CD4-positive, CD25-positive, alpha-beta regulatory T cell (primary cell): Measurements from ENCODE around the gene AMPH. TPM values are rescaled to one million over a fixed set of nuclear protein-coding genes. Genes with fewer than 3 reads are reported as not detected.
"Not testable (repeated sequence)": the region's sequence is repeated elsewhere in the genome, so short reads cannot be mapped to it uniquely, and the experiment has no call there.

Experiments used
- ATAC-seq, 2 donors: fragments of 150-1000 bp; cut with Tn5 transposase; one replicate each; pipeline ENCODE4 v1.10.0; 2021; ENCODE audit warnings: low read depth in 2 of 2, moderate number of reproducible peaks in 2 of 2, moderate library complexity in 1 of 2
- DNase-seq, 3 donors: peaks; one replicate each; pipeline versions ENCODE4 v3.0.0 to v3.0.0-alpha.2; 2012 to 2022; ENCODE audit warnings: mixed read lengths in 1 of 3
- H3K27ac ChIP-seq: one replicate; pipeline ENCODE4 v1.7.0; 2013; ENCODE audit warnings: mild to moderate bottlenecking, low read length; ENCODE audit not compliant: insufficient read depth, poor library complexity, severe bottlenecking
- H3K27me3 ChIP-seq: one replicate; pipeline ENCODE4 v1.7.0; 2013; ENCODE audit warnings: low read length; ENCODE audit not compliant: control insufficient read depth, insufficient read depth
- H3K36me3 ChIP-seq: one replicate; pipeline ENCODE4 v1.7.0; 2013; ENCODE audit warnings: mild to moderate bottlenecking, low read length, moderate library complexity; ENCODE audit not compliant: control insufficient read depth, insufficient read depth
- H3K4me1 ChIP-seq: 2 replicates; pipeline ENCODE4 v1.7.0; 2013; ENCODE audit warnings: mild to moderate bottlenecking, low read length; ENCODE audit not compliant: insufficient read depth, control insufficient read depth, poor library complexity, severe bottlenecking
- H3K4me3 ChIP-seq: one replicate; pipeline ENCODE4 v1.7.0; 2013; ENCODE audit warnings: low read depth, mild to moderate bottlenecking, low read length, moderate library complexity
- H3K9me3 ChIP-seq, 2 experiments: 1 replicate in 1 of 2; 2 replicates in 1 of 2; pipeline ENCODE4 v1.7.0; 2013; ENCODE audit warnings: low read length in 2 of 2, mild to moderate bottlenecking in 1 of 2, moderate library complexity in 1 of 2; ENCODE audit not compliant: control insufficient read depth in 2 of 2
- H3K27ac Mint-ChIP-seq, 3 donors: one replicate each; pipeline ENCODE4 v1.8.0; 2020 to 2022; ENCODE audit warnings: mild to moderate bottlenecking in 3 of 3, mixed read lengths in 3 of 3, moderate library complexity in 2 of 3
- H3K27me3 Mint-ChIP-seq: one replicate; pipeline ENCODE4 v1.8.0; 2022; ENCODE audit warnings: mild to moderate bottlenecking, mixed read lengths
- H3K36me3 Mint-ChIP-seq: one replicate; pipeline ENCODE4 v1.8.0; 2020; ENCODE audit warnings: mixed read lengths
- H3K4me1 Mint-ChIP-seq, 4 donors: one replicate each; pipeline ENCODE4 v1.8.0; 2020 to 2022; ENCODE audit warnings: mixed read lengths in 4 of 4, mild to moderate bottlenecking in 1 of 4
- H3K4me3 Mint-ChIP-seq, 4 donors: one replicate each; pipeline ENCODE4 v1.8.0; 2020 to 2022; ENCODE audit warnings: mild to moderate bottlenecking in 4 of 4, mixed read lengths in 4 of 4, moderate library complexity in 3 of 4
- H3K9me3 Mint-ChIP-seq, 7 donors: one replicate each; pipeline ENCODE4 v1.8.0; 2020 to 2022; ENCODE audit warnings: mixed read lengths in 7 of 7, mild to moderate bottlenecking in 3 of 7, moderate library complexity in 2 of 7
- polyA plus RNA-seq, 4 donors: library from polyadenylated mRNA; unstranded; fragments of 300-500 nt; fragmentation: Illumina TruSeq; gene quantifications; one replicate each; pipeline ENCODE4 v1.2.3, GENCODE V29; 2021
- total RNA-seq: library from RNA; stranded (reverse); gene quantifications from one replicate; pipeline ENCODE4 v1.2.3, GENCODE V29; 2022

AMPH gene
- total and polyA plus RNA-seq, 5 donors from 2014 or later, result 0.09 to 0.11 (median 0.10) TPM; not detected in 2

GRCh38 chr7:38574086-38574485 lies 57.1 kb downstream of the AMPH start:
- Histone ChIP-seq H3K4me1 (no peaks in the 10 kb centered on the region), H3K4me3 (no peak overlapping the region), H3K27ac (no peak overlapping the region), H3K36me3 (no peaks in the 10 kb centered on the region), H3K27me3 (no peaks in the 10 kb centered on the region), H3K9me3 (no peaks in the 10 kb centered on the region)
- H3K36me3 Mint-ChIP-seq, result no peaks in the 10 kb centered on the region
- no peaks in the 10 kb centered on the region for H3K4me1 Mint-ChIP-seq
- peaks cover 7% of the 10 kb centered on the region for H3K27me3 Mint-ChIP-seq
- H3K27ac Mint-ChIP-seq, result no peak overlapping the region
- H3K4me3 Mint-ChIP-seq, result no peak overlapping the region
- no peak for ATAC-seq
- no peak for DNase-seq
- H3K9me3 Mint-ChIP-seq, result peaks cover 0 to 10% (median 4%) of the 10 kb centered on the region in 7 donors

GRCh38 chr7:38571620-38572019 lies 59.6 kb downstream of the AMPH start:
- H3K9me3 ChIP-seq, H3K4me1 Mint-ChIP-seq, H3K27me3 ChIP-seq, DNase-seq, H3K4me3 Mint-ChIP-seq, H3K36me3 ChIP-seq, H3K27ac Mint-ChIP-seq, H3K27ac ChIP-seq, ATAC-seq, H3K4me1 ChIP-seq, H3K4me3 ChIP-seq, H3K36me3 Mint-ChIP-seq, H3K27me3 Mint-ChIP-seq: not testable (repeated sequence)
- peaks cover 0 to 10% (median 4%) of the 10 kb centered on the region in 7 donors for H3K9me3 Mint-ChIP-seq

DNA sequence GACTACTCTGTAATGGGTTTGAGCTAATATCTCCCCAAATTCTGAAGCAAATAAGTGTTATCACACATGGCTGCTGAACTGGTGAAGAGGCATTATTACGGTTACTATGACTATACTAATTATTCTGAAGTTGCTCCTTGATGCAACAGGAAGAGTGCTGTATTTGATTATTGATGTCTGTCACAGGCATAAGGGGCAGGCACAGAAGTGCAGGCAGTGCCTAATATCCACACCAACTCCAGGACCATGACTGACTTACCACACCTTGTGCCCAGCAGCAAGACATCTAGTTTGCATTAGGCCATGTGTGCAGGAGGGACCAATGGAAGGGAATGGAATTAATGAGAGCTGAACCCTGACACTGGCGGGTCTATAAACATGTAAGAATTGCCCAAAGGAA lies 62.7 kb downstream of the AMPH start:
- DNase-seq, result no peak
- no peak for ATAC-seq
- Mint-ChIP-seq H3K27ac (no peak overlapping the region), H3K4me1 (no peaks in the 10 kb centered on the region), H3K27me3 (no peaks in the 10 kb centered on the region), H3K36me3 (no peaks in the 10 kb centered on the region), H3K9me3 (peaks cover 0 to 3% (median 0%) of the 10 kb centered on the region in 7 donors), H3K4me3 (no peak overlapping the region)
- Histone ChIP-seq H3K27me3 (no peaks in the 10 kb centered on the region), H3K36me3 (no peaks in the 10 kb centered on the region), H3K27ac (no peak overlapping the region), H3K4me3 (no peak overlapping the region), H3K4me1 (no peaks in the 10 kb centered on the region), H3K9me3 (no peaks in the 10 kb centered on the region)

GRCh38 chr7:38565289-38565688 lies 65.9 kb downstream of the AMPH start:
- H3K27ac Mint-ChIP-seq, result no peak overlapping the region
- no peaks in the 10 kb centered on the region for H3K27me3 Mint-ChIP-seq

GRCh38 chr7:38563741-38564140 lies 67.4 kb downstream of the AMPH start:
- no peaks in the 10 kb centered on the region for H3K4me1 ChIP-seq
- H3K27me3 Mint-ChIP-seq, result no peaks in the 10 kb centered on the region
- no peak overlapping the region for H3K4me3 ChIP-seq
- DNase-seq, result no peak
- no peak overlapping the region for H3K4me3 Mint-ChIP-seq
- H3K36me3 ChIP-seq, result no peaks in the 10 kb centered on the region
- no peak for ATAC-seq
- H3K27me3 ChIP-seq, result no peaks in the 10 kb centered on the region
- no peak overlapping the region for H3K27ac ChIP-seq
- no peaks in the 10 kb centered on the region for H3K4me1 Mint-ChIP-seq
- H3K27ac Mint-ChIP-seq, result no peak overlapping the region
- H3K36me3 Mint-ChIP-seq, result no peaks in the 10 kb centered on the region
- no peaks in the 10 kb centered on the region for H3K9me3 ChIP-seq
- peaks cover 0 to 3% (median 0%) of the 10 kb centered on the region in 7 donors for H3K9me3 Mint-ChIP-seq

More at GRCh38 chr7:38565289-38565688, 65.9 kb downstream of the AMPH start:
- H3K36me3 Mint-ChIP-seq, result no peaks in the 10 kb centered on the region
- Histone ChIP-seq H3K4me3 (no peak overlapping the region), H3K27me3 (no peaks in the 10 kb centered on the region), H3K36me3 (no peaks in the 10 kb centered on the region), H3K27ac (no peak overlapping the region), H3K9me3 (no peaks in the 10 kb centered on the region), H3K4me1 (no peaks in the 10 kb centered on the region)
- no peak for DNase-seq
- no peak overlapping the region for H3K4me3 Mint-ChIP-seq
- no peak for ATAC-seq
- H3K9me3 Mint-ChIP-seq, result peaks cover 0 to 3% (median 0%) of the 10 kb centered on the region in 7 donors
- H3K4me1 Mint-ChIP-seq, result no peaks in the 10 kb centered on the region

GRCh38 chr7:38561166-38561565 lies 70.0 kb downstream of the AMPH start:
- Histone ChIP-seq H3K27me3 (no peaks in the 10 kb centered on the region), H3K27ac (no peak overlapping the region), H3K36me3 (no peaks in the 10 kb centered on the region), H3K4me3 (no peak overlapping the region), H3K4me1 (no peaks in the 10 kb centered on the region), H3K9me3 (no peaks in the 10 kb centered on the region)
- H3K36me3 Mint-ChIP-seq, result no peaks in the 10 kb centered on the region
- DNase-seq, result no peak
- H3K4me3 Mint-ChIP-seq, result no peak overlapping the region
- peaks cover 0 to 2% (median 0%) of the 10 kb centered on the region in 7 donors for H3K9me3 Mint-ChIP-seq
- peaks cover 5% of the 10 kb centered on the region for H3K27me3 Mint-ChIP-seq
- no peak for ATAC-seq
- H3K4me1 Mint-ChIP-seq, result no peaks in the 10 kb centered on the region
- no peak overlapping the region for H3K27ac Mint-ChIP-seq

DNA sequence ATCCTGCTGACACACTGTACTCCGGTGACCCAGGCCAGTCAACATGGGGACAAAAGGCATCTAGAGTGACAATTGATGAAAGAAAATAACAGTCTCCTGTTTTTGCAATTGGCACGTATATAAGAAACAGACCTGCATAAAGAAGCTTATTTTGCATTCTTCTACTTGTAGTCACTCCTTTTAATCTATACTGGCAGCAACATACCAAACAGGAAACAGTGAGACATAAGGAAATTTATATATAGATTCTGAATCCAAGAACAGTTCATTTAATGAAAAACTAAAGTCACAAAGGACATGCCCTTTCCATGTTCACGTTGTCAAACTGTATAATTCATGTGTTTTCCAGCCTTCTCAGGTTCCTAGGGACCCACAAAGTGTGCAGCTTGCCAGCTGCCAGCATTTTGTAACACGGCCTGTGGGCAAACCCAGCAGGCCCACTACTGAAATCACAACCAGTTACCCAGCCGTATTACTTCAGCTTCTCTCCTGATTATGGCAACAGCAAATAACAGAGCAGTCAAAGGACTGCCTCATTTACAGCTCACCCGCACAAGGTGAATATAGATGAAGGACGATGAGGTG lies 72.3 kb downstream of the AMPH start:
- Histone ChIP-seq H3K27ac (no peak overlapping the region), H3K4me1 (no peaks in the 10 kb centered on the region), H3K4me3 (no peak overlapping the region), H3K36me3 (no peaks in the 10 kb centered on the region), H3K27me3 (no peaks in the 10 kb centered on the region), H3K9me3 (no peaks in the 10 kb centered on the region)
- no peaks in the 10 kb centered on the region for H3K9me3 Mint-ChIP-seq
- no peaks in the 10 kb centered on the region for H3K36me3 Mint-ChIP-seq
- no peaks in the 10 kb centered on the region for H3K4me1 Mint-ChIP-seq
- peaks cover 5% of the 10 kb centered on the region for H3K27me3 Mint-ChIP-seq
- ATAC-seq (no peak), DNase-seq (no peak)
- no peak overlapping the region for H3K27ac Mint-ChIP-seq
- no peak overlapping the region for H3K4me3 Mint-ChIP-seq

GRCh38 chr7:38554586-38554985 lies 76.6 kb downstream of the AMPH start:
- Histone ChIP-seq H3K36me3 (no peaks in the 10 kb centered on the region), H3K4me1 (no peaks in the 10 kb centered on the region), H3K27ac (no peak overlapping the region), H3K27me3 (no peaks in the 10 kb centered on the region), H3K9me3 (no peaks in the 10 kb centered on the region), H3K4me3 (no peak overlapping the region)
- ATAC-seq, result no peak
- H3K27ac Mint-ChIP-seq, result no peak overlapping the region
- peaks cover 13% of the 10 kb centered on the region for H3K27me3 Mint-ChIP-seq
- H3K4me3 Mint-ChIP-seq, result no peak overlapping the region
- DNase-seq, result no peak
- peaks cover 0 to 2% (median 0%) of the 10 kb centered on the region in 7 donors for H3K9me3 Mint-ChIP-seq
- H3K36me3 Mint-ChIP-seq, result no peaks in the 10 kb centered on the region
- no peaks in the 10 kb centered on the region for H3K4me1 Mint-ChIP-seq
